Breast epithelium (tissue), 3 donors: ENCODE measurements around the gene USP2.

Experiments used
- CTCF ChIP-seq, 3 donors: fragments of 450-650 bp; IDR thresholded peaks; one replicate each; pipeline ENCODE4 v1.5.1; 2016 to 2017; ENCODE audit warnings: antibody characterized with exemption in 3 of 3, mild to moderate bottlenecking in 3 of 3, moderate library complexity in 3 of 3
- POLR2A ChIP-seq: fragments of 450-650 bp; IDR thresholded peaks from one replicate; pipeline ENCODE4 v1.6.1; 2016; ENCODE audit warnings: antibody characterized with exemption, mild to moderate bottlenecking, moderate library complexity

- no peak for TF ChIP-seq CTCF (IDR thresholded peaks at IDR 0.05)
- TF ChIP-seq POLR2A, result no peak
Measured at GRCh38 chr11:119377112-119377901, 4.2 kb downstream of the USP2 start.
